Measurements from ENCODE around the gene GLRX. TPM values are rescaled to one million over a fixed set of nuclear protein-coding genes. Genes with fewer than 3 reads are reported as not detected.

GLRX gene
- total RNA-seq, 6 experiments from 2014 or later, result 139 to 183 (median 150) TPM

DNA sequence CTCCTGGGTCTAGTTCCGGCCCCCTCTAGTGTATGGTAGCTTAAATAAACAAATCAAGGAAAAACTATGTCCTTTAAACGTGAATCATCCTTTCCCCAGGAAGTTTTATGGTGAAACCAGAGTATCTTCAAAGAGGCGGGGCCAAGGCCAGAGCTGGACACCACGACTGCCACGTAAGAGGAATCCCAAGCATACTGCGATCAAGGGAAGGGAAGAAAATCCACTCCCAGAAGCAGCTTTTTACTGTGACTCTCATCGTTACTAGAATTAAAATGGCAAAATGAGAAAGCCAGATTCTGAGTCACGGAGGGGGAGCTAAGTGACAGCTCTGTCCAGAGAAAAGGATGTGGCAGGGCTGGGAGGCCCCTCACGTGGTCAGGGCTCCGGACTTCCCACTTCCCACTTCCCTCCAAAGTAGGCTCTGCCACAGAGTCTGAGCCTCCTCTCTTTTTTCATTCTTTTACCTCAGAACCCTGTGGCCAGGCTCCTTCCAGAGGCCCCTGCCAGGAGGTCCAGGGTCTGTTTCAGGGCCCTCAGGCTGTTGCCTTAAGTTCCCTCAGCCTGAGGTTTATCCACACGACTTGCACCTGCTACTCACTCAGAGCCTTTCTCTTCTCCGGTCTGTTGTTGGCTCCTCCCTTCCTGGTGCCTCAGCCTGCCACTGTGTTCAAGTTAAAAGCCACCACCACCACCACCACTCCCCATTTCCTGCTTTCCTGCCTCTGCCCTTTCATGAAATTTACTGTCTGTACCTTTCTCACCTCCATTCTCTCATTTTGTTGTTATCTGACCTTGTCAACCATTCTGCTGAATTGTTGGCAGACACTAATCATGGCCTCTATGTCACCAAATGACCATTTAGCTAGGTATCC, 1.4 kb upstream of the GLRX start:
- H3K4me3 Mint-ChIP-seq, result peak overlapping the region; percentile 96
- TF ChIP-seq, protein P1, sequence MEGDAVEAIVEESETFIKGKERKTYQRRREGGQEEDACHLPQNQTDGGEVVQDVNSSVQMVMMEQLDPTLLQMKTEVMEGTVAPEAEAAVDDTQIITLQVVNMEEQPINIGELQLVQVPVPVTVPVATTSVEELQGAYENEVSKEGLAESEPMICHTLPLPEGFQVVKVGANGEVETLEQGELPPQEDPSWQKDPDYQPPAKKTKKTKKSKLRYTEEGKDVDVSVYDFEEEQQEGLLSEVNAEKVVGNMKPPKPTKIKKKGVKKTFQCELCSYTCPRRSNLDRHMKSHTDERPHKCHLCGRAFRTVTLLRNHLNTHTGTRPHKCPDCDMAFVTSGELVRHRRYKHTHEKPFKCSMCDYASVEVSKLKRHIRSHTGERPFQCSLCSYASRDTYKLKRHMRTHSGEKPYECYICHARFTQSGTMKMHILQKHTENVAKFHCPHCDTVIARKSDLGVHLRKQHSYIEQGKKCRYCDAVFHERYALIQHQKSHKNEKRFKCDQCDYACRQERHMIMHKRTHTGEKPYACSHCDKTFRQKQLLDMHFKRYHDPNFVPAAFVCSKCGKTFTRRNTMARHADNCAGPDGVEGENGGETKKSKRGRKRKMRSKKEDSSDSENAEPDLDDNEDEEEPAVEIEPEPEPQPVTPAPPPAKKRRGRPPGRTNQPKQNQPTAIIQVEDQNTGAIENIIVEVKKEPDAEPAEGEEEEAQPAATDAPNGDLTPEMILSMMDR (IDR thresholded peaks at IDR 0.05), result peak; percentile 37; the same call in 1 of the 2 replicates
- H3K9me3 Mint-ChIP-seq, result no peaks in the 10 kb centered on the region
- DNase-seq, result peak; percentile 97
- peak overlapping the region; percentile 97 for H3K27ac Mint-ChIP-seq
- H3K36me3 Mint-ChIP-seq (ENCODE audit: low read depth), result peaks cover 14% of the 10 kb centered on the region
- H3K4me1 Mint-ChIP-seq (ENCODE audit: low read depth), result peaks cover 52% of the 10 kb centered on the region
- H3K27me3 Mint-ChIP-seq (ENCODE audit: insufficient read depth), result peaks cover 2% of the 10 kb centered on the region; the same call in 1 of the 2 replicates

GRCh38 chr5:95823218-95823737, 752 bp upstream of the GLRX start:
- TF ChIP-seq, protein P1 (IDR thresholded peaks at IDR 0.05), result no peak; the same call in 1 of the 2 replicates
- Mint-ChIP-seq H3K36me3 (ENCODE audit: low read depth) (peaks cover 21% of the 10 kb centered on the region), H3K27me3 (ENCODE audit: insufficient read depth) (peaks cover 2% of the 10 kb centered on the region; the same call in 1 of the 2 replicates), H3K9me3 (no peaks in the 10 kb centered on the region), H3K27ac (peak overlapping the region; percentile 97), H3K4me1 (ENCODE audit: low read depth) (peaks cover 59% of the 10 kb centered on the region), H3K4me3 (peak overlapping the region; percentile 96)
- no peak for DNase-seq

GRCh38 chr5:95822043-95822541, 434 bp downstream of the GLRX start:
- peak; percentile 16 for DNase-seq
- peaks cover 21% of the 10 kb centered on the region for H3K36me3 Mint-ChIP-seq (ENCODE audit: low read depth)
- H3K27me3 Mint-ChIP-seq (ENCODE audit: insufficient read depth), result peaks cover 2% of the 10 kb centered on the region; the same call in 1 of the 2 replicates
- TF ChIP-seq, protein P1 (IDR thresholded peaks at IDR 0.05), result no peak
- peaks cover 65% of the 10 kb centered on the region for H3K4me1 Mint-ChIP-seq (ENCODE audit: low read depth)
- H3K27ac Mint-ChIP-seq, result peak overlapping the region; percentile 97
- H3K9me3 Mint-ChIP-seq, result no peaks in the 10 kb centered on the region
- H3K4me3 Mint-ChIP-seq, result peak overlapping the region; percentile 96

DNA sequence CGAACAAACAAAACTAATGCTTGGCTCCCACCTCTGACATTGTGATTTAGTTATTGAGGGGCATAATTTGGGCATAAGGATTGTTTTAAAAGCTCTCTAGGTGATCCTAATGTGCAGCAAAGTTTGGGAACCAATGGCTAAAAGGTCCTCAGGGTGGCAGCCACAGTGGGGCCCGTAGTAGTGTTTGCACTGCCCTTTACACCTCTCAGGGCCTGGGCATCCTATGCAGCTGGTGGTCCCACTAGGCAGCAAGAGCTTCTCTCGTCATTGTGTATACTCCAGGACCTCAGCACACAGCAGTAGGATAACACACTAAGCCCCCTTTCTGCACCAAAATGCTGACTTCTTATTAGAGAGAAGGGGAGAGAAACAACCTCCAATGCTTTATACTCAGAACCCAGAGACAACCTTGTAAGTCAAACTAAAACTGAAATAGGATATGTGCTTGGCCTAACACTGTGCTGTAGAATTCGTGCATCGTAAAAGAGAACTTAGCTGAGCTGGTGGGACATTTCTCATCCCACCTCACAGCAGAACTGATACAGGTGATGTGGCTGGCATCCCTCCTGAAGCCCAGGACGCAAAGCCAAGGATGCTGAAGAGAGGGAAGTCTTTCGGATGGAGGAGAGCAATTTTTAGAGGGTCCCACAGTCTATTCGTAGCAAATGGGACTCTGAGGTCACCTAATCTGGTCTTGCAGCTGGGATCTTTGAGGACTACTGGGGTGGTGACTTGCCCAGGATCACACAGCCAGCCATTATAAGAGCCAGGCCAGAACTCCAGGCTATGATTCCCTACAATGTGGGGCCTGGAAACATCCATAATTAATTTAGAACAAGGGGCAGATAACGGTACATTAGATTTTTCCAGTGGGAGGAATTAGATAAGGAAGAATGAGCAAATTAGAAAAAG, 1.2 kb downstream of the GLRX start:
- Mint-ChIP-seq H3K9me3 (no peaks in the 10 kb centered on the region), H3K27ac (peak overlapping the region; percentile 97), H3K36me3 (ENCODE audit: low read depth) (peaks cover 25% of the 10 kb centered on the region), H3K4me1 (ENCODE audit: low read depth) (peaks cover 68% of the 10 kb centered on the region), H3K4me3 (peak overlapping the region; percentile 96), H3K27me3 (ENCODE audit: insufficient read depth) (peaks cover 2% of the 10 kb centered on the region; the same call in 1 of the 2 replicates)
- no peak for DNase-seq
- TF ChIP-seq, protein P1 (IDR thresholded peaks at IDR 0.05), result no peak

All from HFFc6 (cell line).